Hepatocyte (in vitro differentiated cells): Measurements from ENCODE around the gene PPP4R3B. TPM values are rescaled to one million over a fixed set of nuclear protein-coding genes. Genes with fewer than 3 reads are reported as not detected.

Source experiments
- DNase-seq: peaks from one replicate; pipeline ENCODE4 v3.0.0-alpha.2; 2016; ENCODE audit warnings: low spot score
- H2AFZ ChIP-seq: fragments of 200-600 bp; sonication (generic); 2 replicates; pipeline ENCODE4 v1.6.0; 2016; ENCODE audit warnings: antibody characterized with exemption, mild to moderate bottlenecking
- H3K27ac ChIP-seq: fragments of 200-600 bp; sonication (generic); 2 replicates; pipeline ENCODE4 v1.5.1; 2016; ENCODE audit warnings: mild to moderate bottlenecking
- H3K27me3 ChIP-seq: fragments of 200-600 bp; sonication (generic); 2 replicates; pipeline ENCODE4 v1.6.1; 2016
- H3K36me3 ChIP-seq: fragments of 200-600 bp; sonication (generic); replicated peaks from 2 replicates; pipeline ENCODE4 v1.5.1; 2016; ENCODE audit warnings: low read depth; ENCODE audit not compliant: insufficient read depth
- H3K4me1 ChIP-seq: fragments of 200-600 bp; sonication (generic); 2 replicates; pipeline ENCODE4 v1.5.1; 2016; ENCODE audit warnings: mild to moderate bottlenecking, moderate library complexity; ENCODE audit not compliant: insufficient read depth
- H3K4me2 ChIP-seq: fragments of 200-600 bp; sonication (generic); 2 replicates; pipeline ENCODE4 v1.6.0; 2016
- H3K4me3 ChIP-seq: fragments of 200-600 bp; sonication (generic); 2 replicates; pipeline ENCODE4 v1.5.1; 2016; ENCODE audit warnings: mild to moderate bottlenecking
- H3K79me2 ChIP-seq: fragments of 200-600 bp; sonication (generic); 2 replicates; pipeline ENCODE4 v1.6.0; 2017; ENCODE audit warnings: mild to moderate bottlenecking
- H3K9me2 ChIP-seq: fragments of 200-600 bp; sonication (generic); replicated peaks from 2 replicates; pipeline ENCODE4 v1.6.0; 2017; ENCODE audit warnings: mild to moderate bottlenecking; ENCODE audit not compliant: insufficient read depth
- H3K9me3 ChIP-seq: fragments of 200-600 bp; sonication (generic); 2 replicates; pipeline ENCODE4 v1.5.1; 2016; ENCODE audit warnings: low read depth, mild to moderate bottlenecking
- H4K20me1 ChIP-seq: fragments of 200-600 bp; sonication (generic); 2 replicates; pipeline ENCODE4 v1.6.0; 2016; ENCODE audit warnings: mild to moderate bottlenecking; ENCODE audit not compliant: insufficient read depth, poor library complexity, severe bottlenecking
- CTCF ChIP-seq: fragments of 200-600 bp; sonication (generic); IDR thresholded peaks from 2 replicates; pipeline ENCODE4 v1.5.1; 2016; ENCODE audit warnings: antibody characterized with exemption, mild to moderate bottlenecking; ENCODE audit not compliant: poor library complexity
- EZH2 ChIP-seq: fragments of 200-600 bp; sonication (generic); IDR thresholded peaks from 2 replicates; pipeline ENCODE4 v1.6.1; 2016; ENCODE audit warnings: antibody characterized with exemption, mild to moderate bottlenecking, borderline replicate concordance
- EZH2phosphoT487 ChIP-seq: fragments of 200-600 bp; sonication (generic); IDR thresholded peaks from one replicate; pipeline ENCODE4 v1.6.1; 2018; ENCODE audit warnings: antibody characterized with exemption, mild to moderate bottlenecking, low read depth, moderate library complexity; ENCODE audit not compliant: unreplicated experiment, severe bottlenecking
- WGBS: methylation state at CpG from one replicate; pipeline ENCODE4 v1.1.6; 2016; ENCODE audit warnings: low lambda C conversion rate; ENCODE audit errors: missing lambda C conversion rate; 5-methylcytosine and 5-hydroxymethylcytosine counted together
- polyA plus RNA-seq: library from polyadenylated mRNA; unstranded; fragments of >200 nt; fragmentation: Nextera tagmentation; extraction: Ambion mirVana; gene quantifications from 2 replicates; pipeline ENCODE4 v1.2.1, GENCODE V29; 2016
- total RNA-seq: library from RNA; depleted of rRNA; stranded (reverse); fragments of >200 nt; gene quantifications from 2 replicates; pipeline ENCODE4 v1.2.3, GENCODE V29; 2014

The PPP4R3B gene
- total and polyA plus RNA-seq, 2 experiments from 2014 or later, result 30.1 to 54.3 TPM

- H3K9me2 ChIP-seq, result no peaks in the 10 kb centered on the region
- no peaks in the 10 kb centered on the region for H3K4me1 ChIP-seq
- H3K36me3 ChIP-seq, result peaks cover 5% of the 10 kb centered on the region
- H3K9me3 ChIP-seq, result no peaks in the 10 kb centered on the region
- no peak for DNase-seq
- TF ChIP-seq EZH2, result no peak
- TF ChIP-seq EZH2phosphoT487, result no peak
- no peak for TF ChIP-seq CTCF
- no peak overlapping the region for H3K4me3 ChIP-seq
- H3K4me2 ChIP-seq, result no peak overlapping the region
- H2AFZ ChIP-seq, result no peak overlapping the region
- WGBS, result 93% methylated on average over 4 of the region's 4 CpGs
- H3K79me2 ChIP-seq, result no peaks in the 10 kb centered on the region
- no peaks in the 10 kb centered on the region for H3K27me3 ChIP-seq
- H3K27ac ChIP-seq, result no peak overlapping the region
- H4K20me1 ChIP-seq, result no peaks in the 10 kb centered on the region
Measured at GRCh38 chr2:55567298-55567697, 50.1 kb downstream of the PPP4R3B start.

- Histone ChIP-seq H3K9me2 (no peaks in the 10 kb centered on the region), H3K4me1 (no peaks in the 10 kb centered on the region)
Measured at GRCh38 chr2:55565613-55566012, 51.8 kb downstream of the PPP4R3B start.

GRCh38 chr2:55560855-55561254 lies 56.6 kb downstream of the PPP4R3B start:
- TF ChIP-seq EZH2phosphoT487 (no peak), CTCF (no peak), EZH2 (no peak)
- Histone ChIP-seq H3K27ac (no peak overlapping the region), H3K27me3 (no peaks in the 10 kb centered on the region), H2AFZ (no peak overlapping the region), H3K36me3 (peaks cover 5% of the 10 kb centered on the region), H3K79me2 (no peaks in the 10 kb centered on the region), H3K4me2 (no peak overlapping the region), H3K9me2 (no peaks in the 10 kb centered on the region), H3K9me3 (no peaks in the 10 kb centered on the region), H3K4me3 (no peak overlapping the region), H3K4me1 (peaks cover 8% of the 10 kb centered on the region), H4K20me1 (no peaks in the 10 kb centered on the region)
- DNase-seq, result no peak
- WGBS, result 97% methylated on average over 3 of the region's 3 CpGs

More at GRCh38 chr2:55565613-55566012, 51.8 kb downstream of the PPP4R3B start:
- WGBS, result 96% methylated on average over 1 of the region's 1 CpG
- H2AFZ ChIP-seq, result no peak overlapping the region
- no peaks in the 10 kb centered on the region for H3K27me3 ChIP-seq
- no peaks in the 10 kb centered on the region for H3K79me2 ChIP-seq
- DNase-seq, result no peak
- H4K20me1 ChIP-seq, result no peaks in the 10 kb centered on the region
- no peak overlapping the region for H3K4me2 ChIP-seq
- H3K9me3 ChIP-seq, result no peaks in the 10 kb centered on the region
- H3K4me3 ChIP-seq, result no peak overlapping the region
- peaks cover 5% of the 10 kb centered on the region for H3K36me3 ChIP-seq
- no peak overlapping the region for H3K27ac ChIP-seq
- TF ChIP-seq CTCF (no peak), EZH2phosphoT487 (no peak), EZH2 (no peak)

- peak overlapping the region; percentile 32 for H3K27ac ChIP-seq
- H3K9me2 ChIP-seq, result no peaks in the 10 kb centered on the region
- H3K36me3 ChIP-seq, result no peaks in the 10 kb centered on the region
Measured at GRCh38 chr2:55556809-55557208, 60.6 kb downstream of the PPP4R3B start.

More at GRCh38 chr2:55556809-55557208, 60.6 kb downstream of the PPP4R3B start:
- TF ChIP-seq CTCF, result no peak
- no peak for TF ChIP-seq EZH2phosphoT487
- TF ChIP-seq EZH2, result no peak
- H3K4me2 ChIP-seq, result no peak overlapping the region
- H3K4me1 ChIP-seq, result peaks cover 8% of the 10 kb centered on the region
- DNase-seq, result no peak
- no peaks in the 10 kb centered on the region for H3K9me3 ChIP-seq
- H3K4me3 ChIP-seq, result no peak overlapping the region
- no peak overlapping the region for H2AFZ ChIP-seq
- 97% methylated on average over 9 of the region's 9 CpGs for WGBS
- no peaks in the 10 kb centered on the region for H4K20me1 ChIP-seq
- H3K79me2 ChIP-seq, result peaks cover 10% of the 10 kb centered on the region
- H3K27me3 ChIP-seq, result no peaks in the 10 kb centered on the region
